ENCODE measurements around the gene NCSTN. TPM values are rescaled to one million over a fixed set of nuclear protein-coding genes. Genes with fewer than 3 reads are reported as not detected.

NCSTN gene
- total RNA-seq, 1 donor: 165 TPM

DNA sequence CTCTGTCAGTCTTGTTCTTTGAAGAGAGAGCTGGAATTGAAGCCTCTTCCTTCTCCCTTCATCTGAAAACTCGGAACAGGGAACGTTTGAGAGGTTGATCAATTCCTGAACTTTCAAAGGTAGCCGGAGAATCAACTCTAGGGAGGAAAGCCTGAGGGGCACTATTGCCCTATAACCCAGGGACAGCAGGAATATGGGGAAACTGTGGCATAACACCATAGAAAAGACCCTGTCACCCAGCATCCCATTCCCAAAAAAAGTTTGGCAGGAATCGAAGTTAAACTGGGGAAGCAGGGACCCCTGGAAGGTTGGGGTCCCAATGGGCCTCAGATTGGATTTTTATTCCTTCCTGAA lies 18.6 kb downstream of the NCSTN start:
- H3K4me1 ChIP-seq (ENCODE audit: insufficient read depth, low read length): no peaks in the 10 kb centered on the region
- no peak overlapping the region for H3K4me2 ChIP-seq (ENCODE audit: insufficient read depth, low read length)
- H4K20me1 ChIP-seq (ENCODE audit: insufficient read depth, low read length): peaks cover 4% of the 10 kb centered on the region
- peaks cover 22% of the 10 kb centered on the region for H3K36me3 ChIP-seq (ENCODE audit: insufficient read depth, low read length)
- H3K4me3 ChIP-seq (ENCODE audit: insufficient read depth, low read length): no peak overlapping the region
- H3K79me2 ChIP-seq (ENCODE audit: insufficient read depth, low read length): no peaks in the 10 kb centered on the region
- no peaks in the 10 kb centered on the region for H3K9me3 ChIP-seq (ENCODE audit: low read depth, low read length)
- no peak for TF ChIP-seq CTCF (IDR thresholded peaks at IDR 0.05; ENCODE audit: extremely low read depth, low read depth, low read length)
- no peaks in the 10 kb centered on the region for H3K27me3 ChIP-seq (ENCODE audit: insufficient read depth, low read length)
- H3K27ac ChIP-seq (ENCODE audit: low read depth, low read length): no peak overlapping the region
- H2AFZ ChIP-seq (ENCODE audit: low read length): no peak overlapping the region
- no peak for DNase-seq (ENCODE audit: insufficient read length, low spot score, missing footprints)

DNA sequence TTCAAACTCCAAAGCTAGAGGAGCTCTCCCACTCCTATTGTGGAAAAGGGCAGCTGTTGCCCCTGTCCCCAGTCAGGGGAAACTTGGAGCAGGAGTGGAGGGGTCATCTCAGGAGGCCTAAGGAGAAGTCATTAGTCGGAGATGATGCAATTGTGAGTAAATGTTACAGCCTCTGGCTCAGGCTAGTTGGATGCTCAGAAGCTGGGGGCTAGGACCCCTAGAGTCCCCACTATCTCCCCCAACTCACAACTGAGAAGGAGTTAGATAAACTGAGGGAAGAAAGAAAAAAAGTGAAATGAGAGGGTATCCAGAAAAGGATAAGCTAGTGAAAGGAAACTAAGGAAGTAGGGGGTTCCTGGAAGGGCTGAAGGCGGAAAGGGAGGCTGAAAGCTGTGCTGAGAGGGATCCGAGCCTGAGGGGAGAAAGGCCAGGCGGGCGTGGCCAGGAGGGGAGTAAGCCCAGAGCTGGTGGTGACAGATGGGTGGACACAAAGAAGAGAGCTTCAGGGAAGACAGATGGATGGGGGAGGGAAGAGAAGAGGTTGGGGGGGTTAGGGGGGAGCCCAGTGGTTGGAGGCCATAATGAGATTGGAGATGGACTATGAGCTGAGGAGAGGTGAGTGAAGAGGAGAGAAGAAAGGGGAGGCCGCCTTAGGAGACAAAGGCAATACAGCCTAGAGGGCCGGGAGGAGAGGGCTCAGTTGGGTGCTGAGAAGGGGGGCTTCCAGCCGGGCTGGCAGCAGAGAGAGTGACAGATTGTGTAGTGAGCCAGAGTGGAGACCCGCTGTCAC lies 19.2 kb downstream of the NCSTN start:
- Histone ChIP-seq H2AFZ (ENCODE audit: low read length) (no peak overlapping the region), H3K4me3 (ENCODE audit: insufficient read depth, low read length) (no peak overlapping the region), H4K20me1 (ENCODE audit: insufficient read depth, low read length) (peaks cover 4% of the 10 kb centered on the region), H3K4me2 (ENCODE audit: insufficient read depth, low read length) (no peak overlapping the region), H3K9me3 (ENCODE audit: low read depth, low read length) (no peaks in the 10 kb centered on the region), H3K27ac (ENCODE audit: low read depth, low read length) (no peak overlapping the region), H3K79me2 (ENCODE audit: insufficient read depth, low read length) (no peaks in the 10 kb centered on the region), H3K4me1 (ENCODE audit: insufficient read depth, low read length) (no peaks in the 10 kb centered on the region), H3K36me3 (ENCODE audit: insufficient read depth, low read length) (peaks cover 20% of the 10 kb centered on the region), H3K27me3 (ENCODE audit: insufficient read depth, low read length) (no peaks in the 10 kb centered on the region)
- DNase-seq (ENCODE audit: insufficient read length, low spot score, missing footprints): no peak
- TF ChIP-seq CTCF (IDR thresholded peaks at IDR 0.05; ENCODE audit: extremely low read depth, low read depth, low read length): no peak

DNA sequence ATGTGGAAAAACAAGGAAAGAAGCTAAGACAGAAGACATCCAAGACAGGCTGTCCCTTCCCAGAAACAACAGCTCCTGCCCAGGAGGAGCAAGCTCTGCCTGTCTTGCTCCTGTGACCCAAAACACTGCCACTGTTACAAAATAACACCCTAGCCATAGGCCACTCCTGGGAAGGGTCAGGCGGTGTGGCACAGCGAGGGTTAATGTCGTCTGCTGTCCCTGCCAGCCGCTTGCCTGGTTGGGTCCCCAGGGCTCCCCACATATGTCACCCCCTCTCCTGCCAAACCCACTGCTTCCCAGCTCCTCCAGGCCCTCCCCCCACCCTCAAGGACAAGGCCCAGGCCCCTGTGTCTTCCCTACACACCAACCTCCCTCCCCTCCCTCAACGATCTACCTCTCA lies 19.8 kb downstream of the NCSTN start:
- H3K4me3 ChIP-seq (ENCODE audit: insufficient read depth, low read length): no peak overlapping the region
- DNase-seq (ENCODE audit: insufficient read length, low spot score, missing footprints): no peak
- no peak for TF ChIP-seq CTCF (IDR thresholded peaks at IDR 0.05; ENCODE audit: extremely low read depth, low read depth, low read length)

DNA sequence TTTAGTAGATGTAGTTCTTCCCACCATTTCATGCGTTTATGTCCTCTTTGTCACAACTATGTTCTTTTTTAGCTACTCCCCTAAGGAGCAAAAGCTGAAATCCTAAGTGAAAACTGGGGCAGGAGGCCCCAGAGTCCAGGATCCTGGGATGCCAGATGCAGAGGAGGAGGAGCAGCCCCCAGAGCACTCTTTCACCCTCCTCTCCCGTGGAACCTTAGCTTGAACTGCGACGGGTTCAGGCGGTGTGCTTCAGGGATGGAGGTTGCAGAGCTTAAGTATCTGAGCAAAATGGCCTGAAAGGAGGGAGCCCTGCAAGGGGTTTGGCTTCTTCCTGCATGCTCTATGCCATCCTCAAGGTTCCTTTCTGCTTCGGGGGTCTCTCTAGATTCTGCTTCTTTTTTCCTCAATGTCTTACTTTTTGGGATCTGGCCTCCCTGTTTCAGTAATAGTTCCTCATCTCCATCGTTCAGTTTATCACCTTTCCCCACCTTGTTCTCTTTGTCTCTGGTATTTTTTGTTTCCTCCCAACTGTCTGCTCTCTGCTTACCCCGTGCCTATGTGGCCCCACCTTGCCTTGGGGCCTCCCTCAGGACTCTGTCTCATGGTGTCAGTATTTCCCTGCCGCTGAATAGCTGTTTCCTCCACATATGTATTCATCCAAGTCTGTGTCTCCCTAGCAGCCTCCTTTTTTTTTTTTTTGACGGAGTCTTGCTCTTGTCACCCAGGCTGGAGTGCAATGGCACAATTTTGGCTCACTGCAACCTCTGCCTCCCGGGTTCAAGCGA lies 21.0 kb downstream of the NCSTN start:
- Histone ChIP-seq H2AFZ (ENCODE audit: low read length) (no peak overlapping the region), H3K4me2 (ENCODE audit: insufficient read depth, low read length) (no peak overlapping the region), H3K27ac (ENCODE audit: low read depth, low read length) (no peak overlapping the region), H4K20me1 (ENCODE audit: insufficient read depth, low read length) (no peaks in the 10 kb centered on the region), H3K9me3 (ENCODE audit: low read depth, low read length) (no peaks in the 10 kb centered on the region), H3K36me3 (ENCODE audit: insufficient read depth, low read length) (peaks cover 11% of the 10 kb centered on the region), H3K4me1 (ENCODE audit: insufficient read depth, low read length) (no peaks in the 10 kb centered on the region), H3K27me3 (ENCODE audit: insufficient read depth, low read length) (no peaks in the 10 kb centered on the region), H3K79me2 (ENCODE audit: insufficient read depth, low read length) (no peaks in the 10 kb centered on the region), H3K4me3 (ENCODE audit: insufficient read depth, low read length) (no peak overlapping the region)
- no peak for DNase-seq (ENCODE audit: insufficient read length, low spot score, missing footprints)
- TF ChIP-seq CTCF (IDR thresholded peaks at IDR 0.05; ENCODE audit: extremely low read depth, low read depth, low read length): no peak

More for the DNA sequence above, 19.8 kb downstream of the NCSTN start:
- H3K9me3 ChIP-seq (ENCODE audit: low read depth, low read length): no peaks in the 10 kb centered on the region
- no peak overlapping the region for H3K4me2 ChIP-seq (ENCODE audit: insufficient read depth, low read length)
- no peak overlapping the region for H2AFZ ChIP-seq (ENCODE audit: low read length)
- no peaks in the 10 kb centered on the region for H3K27me3 ChIP-seq (ENCODE audit: insufficient read depth, low read length)
- H3K27ac ChIP-seq (ENCODE audit: low read depth, low read length): no peak overlapping the region
- H4K20me1 ChIP-seq (ENCODE audit: insufficient read depth, low read length): peaks cover 2% of the 10 kb centered on the region
- peaks cover 15% of the 10 kb centered on the region for H3K36me3 ChIP-seq (ENCODE audit: insufficient read depth, low read length)
- H3K79me2 ChIP-seq (ENCODE audit: insufficient read depth, low read length): no peaks in the 10 kb centered on the region
- no peaks in the 10 kb centered on the region for H3K4me1 ChIP-seq (ENCODE audit: insufficient read depth, low read length)
